Stimulated activated CD8-positive, alpha-beta memory T cell treated with anti-CD3 and anti-CD28 coated beads, Interleukin-15, amount 100 ng/mL, for 48 hours (primary cell): ENCODE measurements around the gene PAX2.

Source experiments
- DNase-seq, 2 donors: peaks; one replicate each; pipeline ENCODE4 v3.0.0-alpha.2; 2020; ENCODE audit warnings: low read depth in 2 of 2

The PAX2 gene

DNA sequence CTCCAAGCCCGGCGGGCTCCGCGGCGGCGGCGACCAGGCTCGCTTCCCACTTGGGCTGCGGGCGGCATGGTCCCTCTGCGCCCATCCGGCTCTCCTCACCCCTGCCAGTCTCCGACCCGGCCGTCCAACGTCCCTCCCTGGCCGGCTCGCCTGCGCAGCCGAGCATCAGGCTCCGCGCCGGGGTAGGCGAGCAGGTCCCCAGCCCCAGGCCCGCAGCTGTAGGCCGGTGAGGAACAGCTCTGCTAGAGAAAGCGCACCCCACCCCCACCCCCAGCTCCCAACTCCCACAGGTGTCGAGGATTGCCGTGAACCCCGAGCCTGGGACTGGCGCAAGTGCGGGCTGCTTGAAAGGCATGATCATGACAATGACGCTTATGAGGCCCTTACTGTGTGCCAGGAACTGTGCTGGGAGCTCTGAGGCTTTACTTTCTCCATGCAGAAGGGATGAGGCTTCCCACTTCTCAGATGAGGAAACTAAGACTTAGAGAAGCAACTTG, 20.8 kb upstream of the PAX2 start:
- DNase-seq, result no peak

DNA sequence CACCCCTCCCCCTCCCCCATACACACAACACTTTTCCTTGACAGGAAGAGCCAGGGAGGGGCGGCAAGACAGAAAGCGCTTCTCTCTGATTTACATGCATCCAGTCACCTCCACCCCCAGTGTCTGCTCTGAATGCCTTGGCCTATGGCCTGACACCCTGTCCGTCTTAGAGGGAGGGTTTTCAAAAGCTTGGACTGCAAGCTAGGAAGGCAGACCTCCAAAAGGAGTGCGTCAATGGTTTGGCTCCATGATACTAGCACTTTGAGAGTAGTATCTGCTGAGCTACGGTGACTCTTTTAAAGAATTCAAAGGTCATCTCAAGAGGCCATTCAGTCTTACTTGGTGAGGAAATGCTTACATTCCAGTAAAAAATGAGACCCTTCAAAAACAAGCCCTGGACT, 20.3 kb upstream of the PAX2 start:
- DNase-seq, result no peak

DNA sequence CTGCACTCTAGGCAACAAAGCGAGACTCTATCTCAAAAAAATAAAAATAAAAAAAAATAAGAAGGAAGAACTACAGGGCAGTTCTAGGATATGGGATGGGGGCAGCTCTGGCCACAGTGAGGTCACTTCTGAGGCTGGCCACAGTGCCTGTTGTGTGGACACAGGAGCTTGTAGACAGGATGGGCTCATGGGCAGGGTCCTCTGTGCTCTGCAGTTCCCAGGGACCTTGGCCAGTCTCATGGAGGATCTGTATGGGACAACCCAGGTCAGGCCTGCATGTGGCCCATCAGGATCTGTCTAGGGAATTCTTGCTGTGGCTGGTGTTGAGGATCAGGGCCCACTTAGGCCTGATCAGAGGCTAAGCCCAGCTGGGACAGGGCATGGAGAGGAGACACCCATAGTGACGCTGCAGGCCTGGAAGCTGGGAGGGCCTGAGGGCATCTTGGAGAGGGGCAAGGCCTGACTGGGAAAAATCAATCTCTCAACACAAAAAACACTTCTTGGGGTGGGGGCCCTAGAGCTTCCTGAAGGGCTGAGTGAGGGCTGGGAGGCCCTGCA, 19.4 kb upstream of the PAX2 start:
- no peak for DNase-seq

DNA sequence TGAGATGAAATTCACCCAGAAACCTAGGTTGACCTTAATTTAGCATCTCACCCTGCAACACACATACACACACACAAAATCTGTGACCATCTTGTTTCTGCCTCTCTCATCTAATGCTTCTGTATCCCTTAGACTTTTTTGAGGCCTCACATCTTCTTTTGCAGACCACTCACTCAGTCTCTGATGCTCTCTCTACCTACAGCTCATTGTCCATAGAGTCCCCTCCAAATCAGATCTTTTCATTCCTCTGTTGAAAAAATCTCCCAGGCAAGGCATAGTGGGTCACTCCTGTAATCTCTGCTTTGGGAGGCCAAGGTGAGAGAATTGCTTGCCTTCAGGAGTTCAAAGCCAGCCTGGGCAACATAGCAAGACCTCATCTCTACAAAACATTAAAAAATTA, 17.6 kb upstream of the PAX2 start:
- DNase-seq, result no peak

DNA sequence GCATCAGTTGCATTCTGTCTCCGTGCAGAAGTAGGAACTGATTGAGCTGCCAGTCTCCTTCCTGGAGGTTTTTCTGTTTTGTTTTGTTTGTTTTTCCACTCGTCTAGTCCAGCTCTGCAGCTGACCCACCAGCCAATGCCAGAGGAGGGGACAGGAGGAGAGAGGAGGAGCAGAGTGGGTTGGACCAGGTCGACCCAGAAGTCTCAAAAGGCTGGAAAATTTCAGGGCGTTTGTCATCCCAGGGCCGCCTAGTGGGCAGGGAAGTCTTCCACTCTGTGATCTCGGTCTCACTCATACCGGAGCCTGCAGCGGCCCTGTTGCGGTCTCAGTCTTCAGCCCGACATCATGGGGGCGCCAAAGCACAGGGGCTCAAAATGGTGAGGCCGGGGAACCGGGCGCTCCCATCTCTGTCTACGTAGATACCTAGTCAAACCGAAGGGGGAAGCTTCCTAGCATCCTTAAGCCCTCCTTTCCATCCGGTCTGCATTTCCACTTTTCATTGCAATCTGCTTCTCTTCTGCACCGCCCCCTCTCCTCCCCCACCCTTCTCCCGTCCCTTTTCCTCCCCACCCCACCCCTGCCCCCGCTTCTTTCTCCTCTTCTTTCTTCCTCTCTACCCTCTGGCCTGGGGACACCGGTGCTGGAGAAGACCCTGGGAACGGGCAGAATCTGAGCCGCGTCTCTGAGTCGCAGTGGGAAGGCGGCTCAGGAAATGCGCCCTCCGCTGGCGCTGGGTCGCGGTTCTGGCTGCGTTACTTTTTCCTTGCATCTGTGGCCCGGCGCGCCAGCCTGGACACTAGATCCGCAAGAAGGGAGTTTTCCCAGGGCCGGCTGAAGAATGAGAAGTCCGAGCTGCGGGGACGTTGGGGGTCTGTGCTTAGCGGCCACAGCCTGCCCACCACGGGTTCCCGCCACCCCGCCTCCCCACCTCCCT, 16.2 kb upstream of the PAX2 start:
- peak in 1 of 2 donors; percentile 32 for DNase-seq

DNA sequence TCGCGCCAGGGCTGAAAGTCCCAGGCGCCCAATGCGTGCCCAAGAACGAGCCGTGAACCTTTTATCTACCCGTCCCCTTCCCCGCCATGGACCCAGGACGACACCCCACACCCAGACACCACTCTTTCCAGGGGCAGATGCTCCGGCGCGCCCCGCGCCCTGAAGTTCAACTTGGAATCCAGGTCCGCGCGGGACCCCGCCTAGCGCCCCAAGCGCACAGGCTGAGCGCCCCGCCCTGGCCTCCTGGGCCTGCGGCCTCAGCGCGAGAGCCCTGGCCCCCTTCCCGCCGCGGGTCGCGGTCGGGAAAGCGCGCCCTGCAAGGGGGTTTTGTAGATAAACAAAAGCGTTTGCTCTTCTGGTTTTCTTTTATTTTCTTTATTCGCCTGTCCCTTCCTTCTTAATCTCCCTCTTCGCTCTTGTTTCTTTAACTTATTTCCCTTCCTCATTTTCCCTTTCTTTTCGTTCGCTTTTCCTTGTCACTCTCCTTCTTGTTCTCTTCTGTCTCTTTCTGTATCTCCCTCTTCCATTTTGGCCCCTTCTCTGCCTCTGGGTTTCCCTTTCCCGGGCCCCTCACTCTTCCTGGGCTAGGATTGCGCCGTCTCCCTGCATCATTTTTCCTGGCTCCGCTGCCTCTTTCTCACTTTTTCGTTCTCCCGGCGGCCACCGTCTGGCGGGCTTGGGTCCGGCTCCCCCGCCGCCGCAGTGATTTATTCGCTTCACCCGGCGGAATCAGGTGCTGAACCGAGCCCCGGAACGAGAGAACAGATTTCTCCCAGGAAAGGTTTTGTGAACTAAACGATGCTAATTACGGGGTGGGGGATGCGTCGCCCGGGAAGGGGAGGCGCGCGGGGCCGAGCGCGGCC, 15.3 kb upstream of the PAX2 start:
- no peak for DNase-seq

DNA sequence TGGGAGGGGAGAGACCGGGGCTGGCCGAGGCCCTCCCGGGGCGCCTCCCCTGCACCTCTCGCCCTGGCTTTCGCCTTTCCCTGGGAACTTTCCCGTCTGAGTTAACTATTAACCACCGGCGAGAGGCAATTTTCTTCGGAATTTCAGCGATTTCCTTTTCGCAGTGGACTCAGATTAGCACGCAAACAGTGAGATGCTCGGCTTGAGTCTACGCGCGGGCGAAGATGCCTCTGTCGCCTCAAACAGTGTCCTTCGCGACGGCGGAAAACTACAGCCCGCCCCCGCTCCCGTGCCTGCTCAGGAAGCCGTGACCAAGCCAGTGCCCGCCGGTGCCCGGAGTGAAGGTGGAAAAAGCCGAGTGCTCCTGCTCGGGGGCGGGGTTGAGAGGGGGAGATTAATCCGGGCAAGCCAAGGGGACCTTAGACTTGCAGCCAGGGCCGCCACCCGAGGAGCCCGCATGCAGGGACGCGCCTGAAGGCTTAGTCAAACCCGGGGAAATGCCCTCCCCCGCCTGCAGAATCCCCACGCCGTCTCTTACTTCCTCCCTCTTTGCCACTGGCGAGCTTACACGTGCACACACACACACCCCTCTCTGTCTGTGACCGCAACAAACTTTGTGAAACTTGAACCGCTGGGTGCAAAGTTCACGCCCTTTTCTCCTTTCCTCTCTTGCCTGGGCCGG, 14.5 kb upstream of the PAX2 start:
- peak; percentile 22 to 34 for DNase-seq

DNA sequence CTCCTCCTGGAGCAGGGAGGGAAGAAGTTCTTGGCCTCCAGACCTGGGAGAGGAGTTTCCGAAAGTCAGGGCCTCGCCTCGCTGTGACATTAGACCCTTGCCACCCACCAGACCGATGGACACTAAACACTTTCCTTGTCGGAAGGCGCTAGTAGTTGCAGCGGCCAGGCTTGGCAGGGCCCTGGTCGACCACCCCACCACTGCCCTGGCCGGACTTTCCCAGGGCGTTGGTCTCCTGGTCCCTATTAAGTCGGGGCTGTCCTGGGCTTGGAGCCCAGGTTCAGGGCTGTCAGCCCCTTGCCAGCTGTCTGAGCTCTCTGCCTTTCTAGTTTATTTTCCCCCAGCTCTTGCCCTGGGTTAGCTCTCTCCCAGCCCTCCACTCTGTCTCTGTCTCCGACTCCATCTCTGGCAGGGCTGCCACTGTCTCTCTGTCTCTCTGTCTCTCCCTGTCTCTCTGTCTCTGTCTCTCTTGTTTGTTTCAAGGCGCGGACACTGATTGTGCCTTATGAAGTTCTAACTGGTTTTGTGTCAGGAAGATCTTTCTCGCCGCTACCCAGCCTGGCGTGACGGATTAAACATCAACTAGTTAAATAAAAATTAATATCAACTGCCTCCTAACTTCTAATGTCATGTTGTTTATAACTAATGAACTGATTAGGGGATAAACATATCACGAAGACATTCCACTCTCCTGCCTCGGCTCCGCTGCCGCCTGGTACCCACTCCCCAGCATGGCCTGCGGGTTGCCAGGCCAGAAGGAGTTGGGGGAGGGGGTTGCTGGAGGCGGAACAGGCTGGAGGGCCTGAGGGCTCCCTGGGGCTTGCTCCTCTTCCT, 13.8 kb upstream of the PAX2 start:
- no peak for DNase-seq

DNA sequence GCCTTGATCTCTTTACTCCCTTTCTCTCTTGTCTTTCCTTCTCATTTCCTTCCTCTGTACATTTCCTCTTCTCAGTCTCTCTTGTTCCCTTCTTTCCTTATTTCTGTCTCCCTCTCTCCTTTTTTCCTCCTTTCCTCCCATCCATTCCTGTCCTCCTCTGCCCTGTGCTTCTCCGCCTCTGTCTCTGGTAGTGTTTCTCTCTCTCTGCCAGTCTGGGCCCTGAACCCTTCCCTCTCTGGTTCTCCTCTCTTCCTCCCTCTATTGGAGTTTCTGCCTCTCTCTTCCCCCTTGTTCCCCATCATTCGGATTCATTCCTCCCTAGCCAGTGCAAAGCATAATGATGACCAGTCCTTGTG, 13.2 kb upstream of the PAX2 start:
- no peak for DNase-seq

DNA sequence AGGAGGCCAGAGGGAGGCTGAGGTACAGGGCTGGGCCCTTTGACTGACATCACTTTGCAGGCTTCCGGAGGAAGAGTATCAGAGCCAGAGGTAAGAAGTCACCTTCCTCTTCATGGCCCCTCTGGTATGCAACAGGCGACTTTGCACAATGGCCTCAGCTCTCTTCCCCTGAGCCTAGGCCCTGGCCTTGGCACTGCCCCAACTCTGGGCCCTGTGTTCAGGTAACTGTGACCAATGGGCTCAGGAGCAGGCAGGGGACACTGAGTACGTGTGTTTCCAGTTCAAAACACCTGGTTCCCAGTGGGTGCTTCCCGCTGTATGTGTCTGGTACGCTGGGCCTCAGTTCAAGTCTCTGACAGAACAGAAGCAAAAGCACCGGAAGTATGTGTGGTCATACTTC, 12.1 kb upstream of the PAX2 start:
- no peak for DNase-seq

DNA sequence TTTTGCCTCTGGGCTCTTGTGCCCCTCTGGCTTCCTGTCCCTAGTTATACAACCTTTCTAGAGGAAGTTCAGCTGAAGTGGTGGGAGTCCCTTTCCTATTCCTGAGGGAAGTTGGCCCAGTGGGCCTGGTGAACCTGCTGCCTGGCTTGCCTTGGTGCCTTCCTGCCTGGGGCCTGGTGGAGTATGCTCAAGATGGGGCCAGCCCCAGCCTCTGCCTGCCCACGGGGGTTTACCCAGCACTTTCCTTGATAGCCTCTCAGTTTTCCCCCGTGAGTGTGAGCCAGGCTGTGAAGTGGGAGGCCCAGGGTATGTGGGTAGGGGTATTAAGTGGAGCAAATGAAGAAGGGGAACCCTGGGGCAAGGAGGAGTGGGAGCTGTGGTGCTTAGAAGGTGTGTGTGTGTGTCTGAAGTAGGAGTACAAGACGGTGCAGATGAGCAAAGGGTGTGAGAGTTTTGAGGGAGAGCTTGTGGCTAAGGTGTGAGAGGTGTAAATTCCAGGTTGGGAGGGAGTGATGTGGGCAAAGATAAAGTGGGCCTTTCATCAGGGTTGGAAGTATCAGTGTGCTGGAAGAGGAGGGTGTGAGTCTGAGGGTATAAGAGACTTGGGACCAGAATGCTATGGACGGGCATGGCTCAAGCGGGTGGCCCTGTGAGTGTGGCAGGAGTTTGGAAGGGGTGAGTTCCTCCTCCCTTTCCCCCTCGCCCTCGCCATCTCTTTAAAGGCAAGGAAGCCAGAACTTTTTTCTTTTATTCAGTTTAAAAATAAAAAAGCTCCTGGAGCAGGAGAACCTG, 10.9 kb upstream of the PAX2 start:
- no peak for DNase-seq

DNA sequence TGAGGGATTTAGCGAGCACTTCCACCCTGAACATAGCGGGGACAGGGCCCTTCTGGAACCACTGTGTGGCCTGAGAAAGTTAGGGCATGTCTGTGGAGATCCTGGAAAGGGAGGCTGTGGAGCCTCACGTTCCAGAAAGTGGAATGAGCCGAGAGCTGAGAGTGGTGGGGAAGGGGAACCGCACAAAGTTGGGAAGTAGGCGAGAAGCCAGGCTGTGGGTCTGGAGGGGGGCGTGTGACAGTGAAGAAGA, 10.4 kb upstream of the PAX2 start:
- DNase-seq, result no peak

DNA sequence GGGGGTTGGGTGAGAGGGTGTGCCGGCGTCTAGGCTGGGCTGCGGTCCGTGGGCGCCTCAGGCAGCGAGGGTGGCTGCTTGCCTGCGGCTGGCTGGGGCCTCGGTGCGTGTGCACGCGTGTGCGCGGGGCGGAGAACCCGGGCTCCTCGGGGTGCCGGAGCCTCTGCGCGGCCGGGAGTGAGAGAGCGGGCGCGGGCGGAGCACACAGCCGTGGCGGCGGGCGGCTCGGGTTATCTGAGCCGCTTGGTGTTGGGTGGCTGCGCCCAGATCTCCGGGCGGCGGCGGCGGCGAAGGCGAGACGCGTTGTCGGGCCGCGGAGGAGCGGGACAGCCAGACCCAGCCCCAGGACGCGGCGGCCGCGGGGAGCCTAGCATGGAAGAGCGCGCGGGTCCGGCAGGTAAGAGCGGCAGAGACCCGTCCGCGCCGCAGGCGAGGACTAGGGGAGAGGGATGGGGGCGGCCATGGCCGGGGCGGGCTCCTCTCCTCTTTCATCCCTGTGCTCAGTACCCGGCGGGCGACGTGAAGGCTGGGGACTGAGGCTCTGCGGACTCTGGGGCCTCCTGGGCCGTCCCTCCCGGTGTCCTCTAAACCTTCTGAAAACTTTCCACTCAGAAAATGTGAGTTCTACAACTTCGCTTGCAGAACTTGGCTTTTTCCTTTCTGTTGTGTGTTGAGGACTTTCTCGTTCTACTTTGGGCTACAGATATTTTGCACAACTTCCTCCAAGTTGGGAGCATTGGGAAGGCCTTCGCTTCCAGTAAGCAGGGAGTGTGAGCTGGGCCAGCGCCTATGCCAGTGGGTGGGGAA, 9.8 kb upstream of the PAX2 start:
- no peak for DNase-seq

DNA sequence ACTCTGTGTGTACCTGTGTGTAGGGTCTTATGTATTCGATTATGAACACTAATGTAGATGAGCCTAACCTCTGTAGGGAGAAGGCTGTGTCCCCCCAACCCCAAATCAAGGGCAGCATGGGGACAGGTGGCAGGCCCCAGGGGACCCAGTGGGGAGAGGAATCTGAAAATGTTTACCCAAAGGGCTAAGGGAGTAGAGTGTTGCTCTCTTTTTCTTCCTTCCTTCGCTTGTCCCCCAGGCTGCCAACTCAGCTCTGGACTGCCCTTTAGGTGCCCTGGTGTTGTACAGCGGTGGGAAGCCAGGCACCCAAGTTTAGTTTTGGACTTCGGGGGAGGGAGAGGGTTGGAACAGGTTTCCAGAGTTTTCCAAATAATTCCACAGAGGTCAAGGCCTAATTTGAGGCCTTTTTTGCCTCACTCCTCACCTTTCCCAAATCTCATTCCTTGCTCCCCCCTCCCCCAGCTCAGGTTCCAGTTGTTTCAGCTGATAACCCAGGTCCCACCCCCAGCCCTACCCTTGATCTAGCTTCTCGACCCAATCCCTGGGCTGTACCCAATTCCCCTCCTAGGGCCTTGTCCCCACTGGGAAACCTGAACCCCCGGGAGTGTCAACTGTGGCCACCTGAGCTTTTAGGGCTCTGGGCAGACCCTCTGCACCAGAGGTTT, 9.1 kb upstream of the PAX2 start:
- DNase-seq, result no peak

DNA sequence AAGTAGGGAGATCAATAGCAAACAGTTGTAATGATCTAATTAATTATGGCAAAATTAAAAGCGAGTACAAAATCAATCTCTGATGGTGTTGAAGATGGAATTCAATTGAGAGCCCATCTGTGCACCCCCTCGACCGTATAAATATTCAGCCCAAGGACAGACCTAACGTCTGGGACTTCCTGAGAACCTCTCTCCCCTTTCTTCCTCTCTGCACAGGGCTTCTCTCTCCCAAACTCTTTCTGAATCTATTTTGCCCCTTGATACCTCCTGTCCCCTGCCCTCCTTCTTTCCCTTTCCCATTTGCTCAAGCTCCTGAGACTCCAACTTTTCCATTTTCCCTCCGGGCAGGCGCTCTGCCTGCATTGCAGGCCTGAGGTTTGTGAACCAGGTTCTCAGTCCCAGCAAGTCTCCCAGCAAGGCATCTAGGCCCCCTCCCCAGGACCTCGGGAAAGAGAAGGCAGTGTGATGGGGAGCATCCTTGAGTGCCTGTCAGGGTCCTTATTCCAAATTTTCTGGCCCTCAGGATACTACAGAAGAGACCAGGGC, 8.5 kb upstream of the PAX2 start:
- DNase-seq, result no peak

DNA sequence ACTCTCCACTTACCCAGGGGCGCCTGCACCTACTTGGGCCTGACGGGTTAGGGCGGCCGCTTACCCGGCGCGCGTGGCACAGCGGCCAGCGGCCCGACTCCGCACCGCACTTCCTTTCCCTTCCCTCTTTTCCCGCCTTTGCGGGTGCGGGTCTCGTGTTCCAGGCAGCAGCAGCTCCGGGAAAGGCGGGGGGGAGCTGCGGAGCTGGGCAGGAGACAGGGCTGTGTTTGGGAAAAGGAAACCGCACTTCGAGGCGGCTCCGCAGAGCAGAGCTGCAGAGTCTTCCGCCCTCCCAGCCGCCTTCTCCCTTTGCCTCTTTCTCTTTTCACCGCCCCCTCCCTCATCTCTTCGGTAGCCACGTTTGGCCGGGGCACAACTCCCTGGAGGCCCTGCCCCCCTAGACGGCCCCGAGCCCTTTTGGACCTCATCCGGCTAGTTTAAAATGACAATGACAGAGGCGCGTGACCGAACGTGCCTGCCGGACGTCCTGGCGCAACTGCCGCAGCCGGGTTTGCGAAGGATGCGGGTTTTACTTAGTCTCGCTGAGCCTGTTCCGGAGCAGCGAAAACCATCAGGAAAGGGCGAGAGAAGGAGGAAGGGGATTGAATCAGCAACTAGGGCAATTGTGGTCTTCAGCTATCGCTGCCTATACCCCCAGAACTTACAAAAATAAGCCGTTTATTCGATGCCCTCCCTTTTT, 7.9 kb upstream of the PAX2 start:
- no peak for DNase-seq

DNA sequence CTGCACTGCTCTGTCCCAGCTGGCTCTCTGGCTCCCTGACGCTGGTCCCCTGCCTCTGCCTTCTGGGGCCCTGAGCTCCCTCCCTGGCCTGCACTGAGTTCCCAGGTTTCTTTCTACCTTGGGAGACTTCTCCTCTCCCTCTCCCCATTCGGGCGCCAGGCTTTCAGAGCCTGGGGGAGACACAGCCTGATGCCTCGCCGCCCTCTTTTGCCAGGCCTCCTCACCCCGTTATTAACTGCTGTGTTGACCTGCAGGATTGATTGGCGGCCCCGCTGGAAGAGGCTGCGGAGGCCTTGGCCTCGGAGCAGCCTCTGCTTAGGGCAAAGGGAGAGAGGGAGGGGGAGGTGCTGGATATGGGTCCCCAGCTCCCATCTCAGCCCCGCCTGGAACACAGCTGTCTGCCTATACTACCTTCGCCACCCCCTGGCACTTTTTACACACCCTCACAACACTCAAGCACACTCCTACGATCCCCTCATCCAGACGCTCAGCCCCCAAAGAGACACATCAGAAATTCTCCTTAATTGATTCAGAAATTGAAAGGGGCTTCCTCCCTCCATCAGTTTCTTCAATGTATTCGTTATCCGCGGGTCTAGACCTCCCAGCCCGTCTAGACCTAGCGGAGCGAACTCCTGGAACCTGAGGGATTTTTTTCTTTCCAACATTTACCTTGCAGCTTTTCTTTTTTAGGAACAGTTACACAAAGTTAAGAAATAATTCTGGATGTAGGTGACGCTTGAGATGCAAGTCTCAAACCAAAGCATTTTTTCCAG, 7.1 kb upstream of the PAX2 start:
- DNase-seq, result no peak
